Activated CD8-positive, alpha-beta T cell treated with anti-CD3 and anti-CD28 coated beads, Interleukin-2, amount 10 ng/mL, durations not matched to agents 7 days and 5 days (primary cell): ENCODE data around the gene TTC9. TPM values are rescaled to one million over a fixed set of nuclear protein-coding genes. Genes with fewer than 3 reads are reported as not detected.
A peak's percentile ranks its signal among the peaks of the same experiment; 100 is the strongest.
"Not testable (repeated sequence)": the region's sequence is repeated elsewhere in the genome, so short reads cannot be mapped to it uniquely, and the experiment has no call there.

Experiments used
- ATAC-seq: fragments of 150-1000 bp; cut with Tn5 transposase; one replicate; pipeline ENCODE4 v1.10.0; 2021; ENCODE audit warnings: moderate library complexity
- CTCF ChIA-PET: fragments of 350-600 bp; sonication (Branson Sonifier 250); formaldehyde crosslinking; loops from one replicate; lab custom pipeline; 2021; ENCODE audit warnings: antibody characterized with exemption; lab: Charles Lee
- POLR2A ChIA-PET: fragments of 350-600 bp; sonication (Branson Sonifier 250); formaldehyde crosslinking; loops from one replicate; lab custom pipeline; 2021; ENCODE audit warnings: antibody characterized with exemption; lab: Charles Lee
- DNase-seq: peaks from one replicate; pipeline ENCODE4 v3.0.0-alpha.2; 2020
- H3K27ac Mint-ChIP-seq: one replicate; pipeline ENCODE4 v1.8.0; 2021; ENCODE audit warnings: mild to moderate bottlenecking, mixed read lengths
- H3K27me3 Mint-ChIP-seq: one replicate; pipeline ENCODE4 v1.8.0; 2021; ENCODE audit warnings: low read depth, mixed read lengths
- H3K36me3 Mint-ChIP-seq: one replicate; pipeline ENCODE4 v1.8.0; 2021; ENCODE audit warnings: low read depth, mixed read lengths
- H3K4me1 Mint-ChIP-seq: one replicate; pipeline ENCODE4 v1.8.0; 2021; ENCODE audit warnings: low read depth, mixed read lengths
- H3K4me3 Mint-ChIP-seq: one replicate; pipeline ENCODE4 v1.8.0; 2021; ENCODE audit warnings: mild to moderate bottlenecking, mixed read lengths
- H3K9me3 Mint-ChIP-seq: one replicate; pipeline ENCODE4 v1.8.0; 2022; ENCODE audit warnings: mixed read lengths; ENCODE audit not compliant: insufficient read depth
- total RNA-seq, 2 experiments: library from RNA; stranded (reverse); gene quantifications; one replicate each; pipeline ENCODE4 v1.2.3, GENCODE V29; 2021

Gene TTC9
- total RNA-seq, 2 experiments from 2014 or later = 13.9 to 14.8 TPM

- H3K27ac Mint-ChIP-seq, DNase-seq, H3K27me3 Mint-ChIP-seq, ATAC-seq, CTCF ChIA-PET, H3K4me3 Mint-ChIP-seq, POLR2A ChIA-PET, H3K36me3 Mint-ChIP-seq, H3K9me3 Mint-ChIP-seq, H3K4me1 Mint-ChIP-seq: not testable (repeated sequence)
Observed at GRCh38 chr14:70703621-70704168, 62.0 kb downstream of the TTC9 start.

- ChIA-PET CTCF (interaction anchor here (0.9 to 1.6 kb wide), 3 partner anchors 20 to 71 kb away, joined by 3 to 4 read pairs (median 3); no protein-coding TSS in a partner anchor), POLR2A (interaction anchor here (0.5 kb wide), 1 partner anchor 9 kb away, joined by 3 read pairs; no protein-coding TSS in a partner anchor)
- Mint-ChIP-seq H3K4me3 (no peak overlapping the region), H3K27me3 (peaks cover 7% of the 10 kb centered on the region), H3K4me1 (peaks cover 4% of the 10 kb centered on the region), H3K27ac (no peak overlapping the region), H3K9me3 (no peaks in the 10 kb centered on the region), H3K36me3 (no peaks in the 10 kb centered on the region)
- no peak for ATAC-seq
- no peak for DNase-seq
Observed at GRCh38 chr14:70704960-70705359, 63.2 kb downstream of the TTC9 start.

- no peak overlapping the region for H3K27ac Mint-ChIP-seq
- no peaks in the 10 kb centered on the region for H3K9me3 Mint-ChIP-seq
- DNase-seq = no peak
- CTCF ChIA-PET = interaction anchor here (0.9 to 1.4 kb wide), 3 partner anchors 9 to 83 kb away, joined by 3 to 5 read pairs (median 4); no protein-coding TSS in a partner anchor
- no peaks in the 10 kb centered on the region for H3K36me3 Mint-ChIP-seq
- POLR2A ChIA-PET = no interaction called here
- no peak for ATAC-seq
- peaks cover 7% of the 10 kb centered on the region for H3K27me3 Mint-ChIP-seq
- H3K4me3 Mint-ChIP-seq = no peak overlapping the region
- peaks cover 4% of the 10 kb centered on the region for H3K4me1 Mint-ChIP-seq
Observed at GRCh38 chr14:70706177-70706576, 64.5 kb downstream of the TTC9 start.

GRCh38 chr14:70707138-70708038, 65.7 kb downstream of the TTC9 start:
- H3K9me3 Mint-ChIP-seq = no peaks in the 10 kb centered on the region
- H3K4me1 Mint-ChIP-seq = peaks cover 4% of the 10 kb centered on the region
- peaks cover 7% of the 10 kb centered on the region for H3K27me3 Mint-ChIP-seq
- no peak for DNase-seq
- no peaks in the 10 kb centered on the region for H3K36me3 Mint-ChIP-seq
- no peak overlapping the region for H3K27ac Mint-ChIP-seq
- ATAC-seq = no peak
- ChIA-PET POLR2A (no interaction called here), CTCF (interaction anchor here (1.2 to 1.5 kb wide), 5 partner anchors 8 to 86 kb away, joined by 3 to 6 read pairs (median 4); no protein-coding TSS in a partner anchor)
- no peak overlapping the region for H3K4me3 Mint-ChIP-seq

- H3K4me1 Mint-ChIP-seq = peaks cover 7% of the 10 kb centered on the region
- no peaks in the 10 kb centered on the region for H3K9me3 Mint-ChIP-seq
- no peak overlapping the region for H3K27ac Mint-ChIP-seq
- CTCF ChIA-PET = interaction anchor here (0.7 to 1.5 kb wide), 4 partner anchors 48 to 88 kb away, joined by 3 to 6 read pairs (median 3); no protein-coding TSS in a partner anchor
- ATAC-seq (no peak), DNase-seq (no peak)
- POLR2A ChIA-PET = no interaction called here
- H3K4me3 Mint-ChIP-seq = no peak overlapping the region
- peaks cover 7% of the 10 kb centered on the region for H3K27me3 Mint-ChIP-seq
- H3K36me3 Mint-ChIP-seq = no peaks in the 10 kb centered on the region
Observed at GRCh38 chr14:70708717-70709570, 67.2 kb downstream of the TTC9 start.

- peaks cover 7% of the 10 kb centered on the region for H3K27me3 Mint-ChIP-seq
- no peaks in the 10 kb centered on the region for H3K9me3 Mint-ChIP-seq
- CTCF ChIA-PET = interaction anchor here (0.7 to 1.3 kb wide), 2 partner anchors 49 to 68 kb away, joined by 3 read pairs; partner anchors contain the start of gene TTC9
- POLR2A ChIA-PET = no interaction called here
- no peak overlapping the region for H3K4me3 Mint-ChIP-seq
- H3K27ac Mint-ChIP-seq = no peak overlapping the region
- ATAC-seq (no peak), DNase-seq (no peak)
- H3K4me1 Mint-ChIP-seq = peaks cover 13% of the 10 kb centered on the region
- no peaks in the 10 kb centered on the region for H3K36me3 Mint-ChIP-seq
Observed at GRCh38 chr14:70709726-70710382, 68.1 kb downstream of the TTC9 start.

GRCh38 chr14:70711451-70711850, 69.7 kb downstream of the TTC9 start:
- ATAC-seq = no peak
- H3K27ac Mint-ChIP-seq = no peak overlapping the region
- peaks cover 13% of the 10 kb centered on the region for H3K4me1 Mint-ChIP-seq
- CTCF ChIA-PET = interaction anchor here (2.9 kb wide), 1 partner anchor 106 kb away, joined by 20 read pairs; no protein-coding TSS in a partner anchor
- no peak overlapping the region for H3K4me3 Mint-ChIP-seq
- H3K36me3 Mint-ChIP-seq = no peaks in the 10 kb centered on the region
- DNase-seq = no peak
- H3K9me3 Mint-ChIP-seq = no peaks in the 10 kb centered on the region
- H3K27me3 Mint-ChIP-seq = peaks cover 6% of the 10 kb centered on the region
- POLR2A ChIA-PET = no interaction called here

- Mint-ChIP-seq H3K4me1 (peaks cover 9% of the 10 kb centered on the region), H3K36me3 (no peaks in the 10 kb centered on the region), H3K9me3 (no peaks in the 10 kb centered on the region), H3K4me3 (no peak overlapping the region), H3K27ac (no peak overlapping the region), H3K27me3 (peaks cover 6% of the 10 kb centered on the region)
- ATAC-seq = no peak
- CTCF ChIA-PET = interaction anchor here (0.8 to 4.8 kb wide), 23 partner anchors 9 to 159 kb away, joined by 3 to 67 read pairs (median 4); partner anchors contain the start of genes MAP3K9 and TTC9
- DNase-seq = no peak
- POLR2A ChIA-PET = interaction anchor here (0.7 kb wide), 1 partner anchor 8 kb away, joined by 3 read pairs; no protein-coding TSS in a partner anchor
Observed at GRCh38 chr14:70713096-70713495, 71.4 kb downstream of the TTC9 start.

GRCh38 chr14:70713511-70713916, 71.8 kb downstream of the TTC9 start:
- ATAC-seq (no peak), DNase-seq (no peak)
- no peaks in the 10 kb centered on the region for H3K9me3 Mint-ChIP-seq
- peaks cover 9% of the 10 kb centered on the region for H3K4me1 Mint-ChIP-seq
- H3K36me3 Mint-ChIP-seq = no peaks in the 10 kb centered on the region
- CTCF ChIA-PET = interaction anchor here (0.8 to 4.8 kb wide), 23 partner anchors 8 to 158 kb away, joined by 3 to 67 read pairs (median 4); partner anchors contain the start of genes MAP3K9 and TTC9
- no peak overlapping the region for H3K27ac Mint-ChIP-seq
- H3K4me3 Mint-ChIP-seq = no peak overlapping the region
- POLR2A ChIA-PET = interaction anchor here (0.7 kb wide), 1 partner anchor 8 kb away, joined by 3 read pairs; no protein-coding TSS in a partner anchor
- H3K27me3 Mint-ChIP-seq = peaks cover 6% of the 10 kb centered on the region

GRCh38 chr14:70714055-70714550, 72.4 kb downstream of the TTC9 start:
- CTCF ChIA-PET = interaction anchor here (0.7 to 4.8 kb wide), 26 partner anchors 8 to 145 kb away, joined by 3 to 67 read pairs (median 4); partner anchors contain the start of genes MAP3K9 and TTC9
- Mint-ChIP-seq H3K27me3 (peaks cover 6% of the 10 kb centered on the region), H3K9me3 (no peaks in the 10 kb centered on the region), H3K4me1 (peaks cover 9% of the 10 kb centered on the region), H3K27ac (no peak overlapping the region), H3K4me3 (no peak overlapping the region), H3K36me3 (no peaks in the 10 kb centered on the region)
- POLR2A ChIA-PET = interaction anchor here (0.7 kb wide), 1 partner anchor 9 kb away, joined by 3 read pairs; no protein-coding TSS in a partner anchor
- DNase-seq (peak; percentile 67), ATAC-seq (no peak)
